GM12878 (cell line): ENCODE results near the gene AMPD2. TPM values are rescaled to one million over a fixed set of nuclear protein-coding genes. Genes with fewer than 3 reads are reported as not detected.

Source experiments
- ATAC-seq: fragments of 200-7000 bp; cut with Tn5 transposase; 3 replicates; pipeline ENCODE4 v1.9.1; 2020; ENCODE audit warnings: mild to moderate bottlenecking, moderate library complexity
- BruUV-seq: library from RNA; stranded (reverse); fragments of 400-500 nt; replicated peaks from 2 replicates; lab custom pipeline; 2021; lab: Mats Ljungman, UMichigan
- CTCF ChIA-PET: fragments of 300-600 bp; sonication (Branson Sonifier 250); formaldehyde crosslinking; extraction: SDS; loops from one replicate; lab custom pipeline; 2021; ENCODE audit warnings: inconsistent platforms; lab: Yijun Ruan, JAX
- POLR2A ChIA-PET: fragments of 350-600 bp; formaldehyde crosslinking; extraction: SDS; loops from one replicate; lab custom pipeline; 2021; ENCODE audit warnings: inconsistent platforms; lab: Charles Lee
- RAD21 ChIA-PET: fragments of 300-600 bp; sonication (Branson Sonifier 250); formaldehyde crosslinking; loops from one replicate; lab custom pipeline; 2023; ENCODE audit warnings: antibody characterized with exemption; ENCODE audit not compliant: unreplicated experiment; lab: Charles Lee
- SMC1A ChIA-PET: fragments of 300-600 bp; sonication (Branson Sonifier 250); formaldehyde crosslinking; loops from one replicate; lab custom pipeline; 2023; ENCODE audit not compliant: unreplicated experiment, uncharacterized antibody; lab: Charles Lee
- DNase-seq: peaks from one replicate; pipeline ENCODE4 v3.0.0-alpha.2; 2011; ENCODE audit warnings: low read depth, low spot score
- FAIRE-seq: peaks from 3 replicates; lab custom pipeline; 2011; peaks lifted over from hg19 to GRCh38; lab: Jason Lieb, UNC
- H2AFZ ChIP-seq: 2 replicates; pipeline ENCODE4 v1.6.0; 2011; ENCODE audit warnings: low read depth, low read length, control low read depth; ENCODE audit not compliant: control insufficient read depth
- H3K27ac ChIP-seq: 2 replicates; pipeline ENCODE4 v1.5.1; 2011; ENCODE audit warnings: control low read depth; ENCODE audit not compliant: control insufficient read depth, insufficient read depth
- H3K27me3 ChIP-seq, 2 experiments: replicated peaks in 1 of 2; 2 replicates each; pipeline versions ENCODE4 v1.6.0 to v1.6.1; 2011; ENCODE audit warnings: low read length in 1 of 2; ENCODE audit not compliant: control insufficient read depth in 2 of 2, insufficient read depth in 2 of 2
- H3K36me3 ChIP-seq, 2 experiments: 2 replicates each; pipeline ENCODE4 v1.5.1; 2011; ENCODE audit warnings: low read length in 1 of 2; ENCODE audit not compliant: control insufficient read depth in 2 of 2, insufficient read depth in 2 of 2
- H3K4me1 ChIP-seq: 2 replicates; pipeline ENCODE4 v1.6.1; 2011; ENCODE audit warnings: mild to moderate bottlenecking, low read length, moderate library complexity, mixed read lengths; ENCODE audit not compliant: control insufficient read depth, insufficient read depth
- H3K4me2 ChIP-seq: 2 replicates; pipeline ENCODE4 v1.6.0; 2011; ENCODE audit warnings: control low read depth; ENCODE audit not compliant: control insufficient read depth, insufficient read depth
- H3K4me3 ChIP-seq: fragments of 200-600 bp; sonication (generic); 2 replicates; pipeline ENCODE4 v1.5.1; 2016
- H3K79me2 ChIP-seq: 2 replicates; pipeline ENCODE4 v1.6.0; 2011; ENCODE audit warnings: low read length; ENCODE audit not compliant: control insufficient read depth, insufficient read depth
- H3K9ac ChIP-seq: 2 replicates; pipeline ENCODE4 v1.8.0; 2011; ENCODE audit warnings: low read length, control low read depth, mixed read lengths; ENCODE audit not compliant: control insufficient read depth, insufficient read depth
- H3K9me3 ChIP-seq: replicated peaks from 3 replicates; pipeline ENCODE4 v1.5.1; 2011; ENCODE audit warnings: mild to moderate bottlenecking, low read length; ENCODE audit not compliant: control insufficient read depth, insufficient read depth
- H4K20me1 ChIP-seq: 2 replicates; pipeline ENCODE4 v1.6.0; 2011; ENCODE audit not compliant: control insufficient read depth, insufficient read depth
- FOXM1 ChIP-seq: IDR thresholded peaks from 2 replicates; pipeline ENCODE4 v1.6.1; 2012; ENCODE audit warnings: low read depth, mild to moderate bottlenecking, inconsistent platforms, low read length, moderate library complexity
- RAD51 ChIP-seq: fragments of 450-650 bp; IDR thresholded peaks from 2 replicates; pipeline ENCODE4 v1.6.1; 2016; ENCODE audit warnings: moderate library complexity, mild to moderate bottlenecking, inconsistent platforms
- RBBP5 ChIP-seq: fragments of 200-600 bp; sonication (generic); conservative IDR thresholded peaks from 2 replicates; pipeline ENCODE4 v1.6.1; 2016
- RELA ChIP-seq: fragments of 450-650 bp; IDR thresholded peaks from 2 replicates; pipeline ENCODE4 v1.8.0; 2014; ENCODE audit warnings: borderline replicate concordance; ENCODE audit not compliant: partially characterized antibody
- SMARCA5 ChIP-seq: fragments of 450-650 bp; IDR thresholded peaks from 2 replicates; pipeline ENCODE4 v1.6.1; 2017; ENCODE audit warnings: mild to moderate bottlenecking
- ZNF217 ChIP-seq: fragments of 450-650 bp; IDR thresholded peaks from 2 replicates; pipeline ENCODE4 v1.6.1; 2017; ENCODE audit warnings: antibody characterized with exemption, mild to moderate bottlenecking
- WGBS: methylation state at CpG from one replicate; pipeline ENCODE4 v1.1.6; 2016; ENCODE audit warnings: low lambda C conversion rate; ENCODE audit not compliant: insufficient replicate concordance, insufficient coverage; ENCODE audit errors: missing lambda C conversion rate; 5-methylcytosine and 5-hydroxymethylcytosine counted together
- in situ Hi-C: fragments of 300-500 bp; cut with MboI; formaldehyde crosslinking; loops from 9 replicates; pipeline ENCODE4 v1.14.3; 2018; ENCODE audit warnings: mixed read lengths
- intact Hi-C: fragments of 100-400 bp; cut with micrococcal nuclease; formaldehyde crosslinking; loops from one replicate; pipeline ENCODE4 v1.14.2; 2022; ENCODE audit not compliant: unreplicated experiment
- polyA plus RNA-seq, 11 experiments: library from polyadenylated mRNA; depleted of rRNA in 4 of 11; unstranded in 6 of 11; stranded (reverse) in 5 of 11; fragments of >200 nt; fragmentation: Nextera tagmentation in 4 of 11; fragmentation: Illumina TruSeq in 1 of 11; extraction: Ambion mirVana in 4 of 11; extraction: Trizol in 1 of 11; gene quantifications; 1 replicate in 1 of 11; 2 replicates in 10 of 11; pipeline versions ENCODE4 v1.2.1 to v1.2.3, GENCODE V29; 2011 to 2016; ENCODE audit warnings: inconsistent platforms in 2 of 11, missing spikeins in 2 of 11, low read depth in 1 of 11
- total RNA-seq, 4 experiments: library from RNA; depleted of rRNA in 3 of 4; stranded (reverse); fragments of >200 nt in 3 of 4; fragmentation: Illumina TruSeq in 1 of 4; extraction: Trizol in 1 of 4; gene quantifications; 2 replicates each; pipeline versions ENCODE4 v1.2.1 to v1.2.3, GENCODE V29; 2013 to 2021
- TF ChIP-seq, protein P1 (sequence below): fragments of 450-650 bp; formaldehyde crosslinking; IDR thresholded peaks from 2 replicates; pipeline ENCODE4 v1.5.0; 2022; ENCODE audit warnings: mild to moderate bottlenecking, missing genetic modification characterization

AMPD2 gene
- total and polyA plus RNA-seq, 10 of the 15 experiments (the other 5 are each of a cell fraction or from before 2014, with no cell fraction given), result 2.0 to 75.9 (median 31.3) TPM

DNA sequence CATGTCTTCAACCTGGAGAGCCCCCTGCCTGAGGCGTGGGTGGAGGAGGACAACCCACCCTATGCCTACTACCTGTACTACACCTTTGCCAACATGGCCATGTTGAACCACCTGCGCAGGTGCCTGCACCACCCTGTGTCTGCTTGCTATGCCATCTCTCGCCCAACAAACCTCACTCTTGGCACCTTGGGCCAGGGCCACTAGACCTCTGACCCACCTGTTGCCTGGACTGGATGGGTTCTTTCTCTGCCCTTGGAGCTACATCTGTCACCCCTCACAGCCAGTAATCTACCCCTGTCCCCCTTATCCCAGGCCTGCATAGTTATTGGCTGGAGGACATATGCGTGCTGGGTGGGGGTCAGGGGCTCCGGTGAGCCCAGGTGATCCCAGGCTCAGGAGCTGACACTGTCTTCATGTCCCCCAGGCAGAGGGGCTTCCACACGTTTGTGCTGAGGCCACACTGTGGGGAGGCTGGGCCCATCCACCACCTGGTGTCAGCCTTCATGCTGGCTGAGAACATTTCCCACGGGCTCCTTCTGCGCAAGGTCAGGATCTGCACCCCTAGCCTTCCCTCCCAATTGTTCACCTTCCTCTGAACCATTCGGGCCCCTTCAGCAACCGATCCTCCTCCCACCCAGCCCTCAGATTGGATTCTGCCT is 9.9 kb downstream of the AMPD2 start:
- ChIA-PET POLR2A (interaction anchor here (1.5 to 1.7 kb wide), 2 partner anchors 83 to 84 kb away, joined by 5 to 6 read pairs; no protein-coding TSS in a partner anchor), RAD21 (interaction anchor here (1.2 to 4.3 kb wide), 4 partner anchors 10 to 355 kb away, joined by 3 to 59 read pairs (median 18); partner anchors contain the start of genes AHCYL1 and GNAI3)
- no peak for TF ChIP-seq FOXM1
- TF ChIP-seq, protein P1, sequence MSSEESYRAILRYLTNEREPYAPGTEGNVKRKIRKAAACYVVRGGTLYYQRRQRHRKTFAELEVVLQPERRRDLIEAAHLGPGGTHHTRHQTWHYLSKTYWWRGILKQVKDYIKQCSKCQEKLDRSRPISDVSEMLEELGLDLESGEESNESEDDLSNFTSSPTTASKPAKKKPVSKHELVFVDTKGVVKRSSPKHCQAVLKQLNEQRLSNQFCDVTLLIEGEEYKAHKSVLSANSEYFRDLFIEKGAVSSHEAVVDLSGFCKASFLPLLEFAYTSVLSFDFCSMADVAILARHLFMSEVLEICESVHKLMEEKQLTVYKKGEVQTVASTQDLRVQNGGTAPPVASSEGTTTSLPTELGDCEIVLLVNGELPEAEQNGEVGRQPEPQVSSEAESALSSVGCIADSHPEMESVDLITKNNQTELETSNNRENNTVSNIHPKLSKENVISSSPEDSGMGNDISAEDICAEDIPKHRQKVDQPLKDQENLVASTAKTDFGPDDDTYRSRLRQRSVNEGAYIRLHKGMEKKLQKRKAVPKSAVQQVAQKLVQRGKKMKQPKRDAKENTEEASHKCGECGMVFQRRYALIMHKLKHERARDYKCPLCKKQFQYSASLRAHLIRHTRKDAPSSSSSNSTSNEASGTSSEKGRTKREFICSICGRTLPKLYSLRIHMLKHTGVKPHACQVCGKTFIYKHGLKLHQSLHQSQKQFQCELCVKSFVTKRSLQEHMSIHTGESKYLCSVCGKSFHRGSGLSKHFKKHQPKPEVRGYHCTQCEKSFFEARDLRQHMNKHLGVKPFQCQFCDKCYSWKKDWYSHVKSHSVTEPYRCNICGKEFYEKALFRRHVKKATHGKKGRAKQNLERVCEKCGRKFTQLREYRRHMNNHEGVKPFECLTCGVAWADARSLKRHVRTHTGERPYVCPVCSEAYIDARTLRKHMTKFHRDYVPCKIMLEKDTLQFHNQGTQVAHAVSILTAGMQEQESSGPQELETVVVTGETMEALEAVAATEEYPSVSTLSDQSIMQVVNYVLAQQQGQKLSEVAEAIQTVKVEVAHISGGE, result no peak
- no peak for TF ChIP-seq RAD51
- TF ChIP-seq SMARCA5, result no peak
- no peak for TF ChIP-seq RBBP5
- no peak for TF ChIP-seq RELA
- no peak for TF ChIP-seq ZNF217

More for the DNA sequence above, 9.9 kb downstream of the AMPD2 start:
- ChIA-PET CTCF (interaction anchor here (0.6 to 6.3 kb wide), 9 partner anchors 10 to 97 kb away, joined by 3 to 75 read pairs (median 8); partner anchors contain the start of genes AMPD2, GNAI3 and GNAT2), SMC1A (interaction anchor here (1.0 to 5.4 kb wide), 7 partner anchors 9 to 97 kb away, joined by 3 to 36 read pairs (median 4); partner anchors contain the start of gene GNAI3)
- no peak overlapping the region for H3K27ac ChIP-seq
- DNase-seq (no peak), FAIRE-seq (no peak), ATAC-seq (no peak)
- H3K27me3 ChIP-seq, result no peaks in the 10 kb centered on the region
- H3K4me1 ChIP-seq, result peaks cover 7% of the 10 kb centered on the region
- no peaks in the 10 kb centered on the region for H4K20me1 ChIP-seq
- H3K9me3 ChIP-seq, result no peaks in the 10 kb centered on the region
- H3K4me2 ChIP-seq, result no peak overlapping the region
- BruUV-seq, result no TSS peak
- H3K79me2 ChIP-seq, result peaks cover 2% of the 10 kb centered on the region
- in situ Hi-C loops, result no loop called here
- H3K36me3 ChIP-seq, result peaks cover 8 to 29% of the 10 kb centered on the region in 2 experiments; a peak in 3 of 4 replicates
- no peak overlapping the region for H3K9ac ChIP-seq
- H3K4me3 ChIP-seq, result no peak overlapping the region
- intact Hi-C loops, result no loop called here
- WGBS, result 93% methylated on average over 10 of the region's 10 CpGs
- H2AFZ ChIP-seq, result no peak overlapping the region
